Body of pancreas (tissue), 4 donors: ENCODE results near the gene MGAT3.

ENCODE experiments used
- POLR2A ChIP-seq, 3 donors: fragments of 450-650 bp; IDR thresholded peaks; one replicate each; pipeline ENCODE4 v1.6.1; 2016; ENCODE audit warnings: antibody characterized with exemption in 3 of 3, mild to moderate bottlenecking in 2 of 3
- TF ChIP-seq, protein P1 (sequence below), 7 experiments: fragments of 450-650 bp in 4 of 7; fragments of 200-600 bp in 3 of 7; sonication (generic) in 3 of 7; IDR thresholded peaks; one replicate each; pipeline ENCODE4 v1.5.1; 2016 to 2019; ENCODE audit warnings: antibody characterized with exemption in 7 of 7

DNA sequence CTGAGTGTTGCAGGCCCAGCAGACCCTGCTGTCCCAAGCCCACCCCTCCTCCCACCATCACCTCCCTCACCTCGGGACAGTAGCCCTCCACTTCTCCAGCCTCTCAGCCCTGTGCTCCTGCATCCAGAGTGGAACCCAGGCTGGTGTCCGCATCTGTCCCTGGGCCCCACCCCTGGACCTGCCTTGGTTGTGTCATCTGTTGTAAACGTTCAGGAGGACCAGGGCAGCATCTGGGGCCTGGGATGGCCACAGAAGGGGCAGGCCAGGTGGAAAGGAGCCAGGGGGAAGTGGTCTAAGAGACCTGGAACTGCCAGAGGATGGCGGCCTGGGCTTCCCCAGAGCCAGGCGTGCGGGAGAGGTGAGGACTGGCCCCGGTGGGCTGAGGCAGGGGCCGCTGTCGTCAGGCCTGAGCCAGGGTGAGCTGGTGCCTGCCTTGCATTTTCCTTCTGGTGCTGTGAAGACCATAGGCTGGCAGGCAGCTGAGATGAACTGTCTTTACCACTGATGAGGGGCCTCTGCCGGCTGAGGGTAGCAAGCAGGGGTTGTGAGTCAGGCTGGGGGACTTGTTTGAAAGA lies 26.1 kb upstream of the MGAT3 start:
- TF ChIP-seq, protein P1, sequence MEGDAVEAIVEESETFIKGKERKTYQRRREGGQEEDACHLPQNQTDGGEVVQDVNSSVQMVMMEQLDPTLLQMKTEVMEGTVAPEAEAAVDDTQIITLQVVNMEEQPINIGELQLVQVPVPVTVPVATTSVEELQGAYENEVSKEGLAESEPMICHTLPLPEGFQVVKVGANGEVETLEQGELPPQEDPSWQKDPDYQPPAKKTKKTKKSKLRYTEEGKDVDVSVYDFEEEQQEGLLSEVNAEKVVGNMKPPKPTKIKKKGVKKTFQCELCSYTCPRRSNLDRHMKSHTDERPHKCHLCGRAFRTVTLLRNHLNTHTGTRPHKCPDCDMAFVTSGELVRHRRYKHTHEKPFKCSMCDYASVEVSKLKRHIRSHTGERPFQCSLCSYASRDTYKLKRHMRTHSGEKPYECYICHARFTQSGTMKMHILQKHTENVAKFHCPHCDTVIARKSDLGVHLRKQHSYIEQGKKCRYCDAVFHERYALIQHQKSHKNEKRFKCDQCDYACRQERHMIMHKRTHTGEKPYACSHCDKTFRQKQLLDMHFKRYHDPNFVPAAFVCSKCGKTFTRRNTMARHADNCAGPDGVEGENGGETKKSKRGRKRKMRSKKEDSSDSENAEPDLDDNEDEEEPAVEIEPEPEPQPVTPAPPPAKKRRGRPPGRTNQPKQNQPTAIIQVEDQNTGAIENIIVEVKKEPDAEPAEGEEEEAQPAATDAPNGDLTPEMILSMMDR (IDR thresholded peaks at IDR 0.05), result no peak
- TF ChIP-seq POLR2A (IDR thresholded peaks at IDR 0.05), result no peak
